ENCODE data around the gene NOD2.

Gene NOD2

GRCh38 chr16:50662306-50662940, 31.0 kb upstream of the NOD2 start:
- Histone ChIP-seq H3K36me3 (ENCODE audit: control insufficient read depth, insufficient read depth, low read length) (no peaks in the 10 kb centered on the region), H3K27me3 (ENCODE audit: control insufficient read depth, insufficient read depth, low read length) (no peaks in the 10 kb centered on the region), H3K9me3 (ENCODE audit: control insufficient read depth, low read length) (no peaks in the 10 kb centered on the region), H3K4me3 (ENCODE audit: low read length) (no peak overlapping the region), H3K9ac (ENCODE audit: low read length) (no peak overlapping the region), H3K4me1 (ENCODE audit: control insufficient read depth, insufficient read depth, low read length) (peaks cover 9% of the 10 kb centered on the region)

- Histone ChIP-seq H3K4me1 (ENCODE audit: control insufficient read depth, insufficient read depth, low read length) (peaks cover 12% of the 10 kb centered on the region), H3K9me3 (ENCODE audit: control insufficient read depth, low read length) (no peaks in the 10 kb centered on the region), H3K36me3 (ENCODE audit: control insufficient read depth, insufficient read depth, low read length) (no peaks in the 10 kb centered on the region), H3K27me3 (ENCODE audit: control insufficient read depth, insufficient read depth, low read length) (no peaks in the 10 kb centered on the region), H3K9ac (ENCODE audit: low read length) (no peak overlapping the region), H3K4me3 (ENCODE audit: low read length) (no peak overlapping the region)
Observed at GRCh38 chr16:50664270-50664669, 29.1 kb upstream of the NOD2 start.

- Histone ChIP-seq H3K9me3 (ENCODE audit: control insufficient read depth, low read length) (no peaks in the 10 kb centered on the region), H3K9ac (ENCODE audit: low read length) (peak overlapping the region; percentile 60), H3K36me3 (ENCODE audit: control insufficient read depth, insufficient read depth, low read length) (no peaks in the 10 kb centered on the region), H3K4me1 (ENCODE audit: control insufficient read depth, insufficient read depth, low read length) (peaks cover 12% of the 10 kb centered on the region), H3K27me3 (ENCODE audit: control insufficient read depth, insufficient read depth, low read length) (no peaks in the 10 kb centered on the region), H3K4me3 (ENCODE audit: low read length) (peak overlapping the region; percentile 51)
Observed at GRCh38 chr16:50665128-50665878, 28.1 kb upstream of the NOD2 start.

GRCh38 chr16:50666658-50667496, 26.5 kb upstream of the NOD2 start:
- H3K9ac ChIP-seq (ENCODE audit: low read length), result no peak overlapping the region
- H3K27me3 ChIP-seq (ENCODE audit: control insufficient read depth, insufficient read depth, low read length), result no peaks in the 10 kb centered on the region
- H3K4me1 ChIP-seq (ENCODE audit: control insufficient read depth, insufficient read depth, low read length), result peaks cover 12% of the 10 kb centered on the region
- H3K36me3 ChIP-seq (ENCODE audit: control insufficient read depth, insufficient read depth, low read length), result no peaks in the 10 kb centered on the region
- peaks cover 2% of the 10 kb centered on the region for H3K9me3 ChIP-seq (ENCODE audit: control insufficient read depth, low read length)
- no peak overlapping the region for H3K4me3 ChIP-seq (ENCODE audit: low read length)

- H3K4me1 ChIP-seq (ENCODE audit: control insufficient read depth, insufficient read depth, low read length), result peaks cover 12% of the 10 kb centered on the region
- no peak overlapping the region for H3K9ac ChIP-seq (ENCODE audit: low read length)
- peaks cover 5% of the 10 kb centered on the region for H3K9me3 ChIP-seq (ENCODE audit: control insufficient read depth, low read length)
- H3K27me3 ChIP-seq (ENCODE audit: control insufficient read depth, insufficient read depth, low read length), result no peaks in the 10 kb centered on the region
- no peak overlapping the region for H3K4me3 ChIP-seq (ENCODE audit: low read length)
- H3K36me3 ChIP-seq (ENCODE audit: control insufficient read depth, insufficient read depth, low read length), result no peaks in the 10 kb centered on the region
Observed at GRCh38 chr16:50667497-50668367, 25.7 kb upstream of the NOD2 start.

- Histone ChIP-seq H3K4me3 (ENCODE audit: low read length) (no peak overlapping the region), H3K36me3 (ENCODE audit: control insufficient read depth, insufficient read depth, low read length) (no peaks in the 10 kb centered on the region), H3K9me3 (ENCODE audit: control insufficient read depth, low read length) (peaks cover 5% of the 10 kb centered on the region), H3K4me1 (ENCODE audit: control insufficient read depth, insufficient read depth, low read length) (peaks cover 12% of the 10 kb centered on the region), H3K27me3 (ENCODE audit: control insufficient read depth, insufficient read depth, low read length) (no peaks in the 10 kb centered on the region), H3K9ac (ENCODE audit: low read length) (no peak overlapping the region)
Observed at GRCh38 chr16:50668368-50669008, 24.9 kb upstream of the NOD2 start.

- Histone ChIP-seq H3K9ac (ENCODE audit: low read length) (no peak overlapping the region), H3K27me3 (ENCODE audit: control insufficient read depth, insufficient read depth, low read length) (no peaks in the 10 kb centered on the region), H3K4me3 (ENCODE audit: low read length) (no peak overlapping the region), H3K9me3 (ENCODE audit: control insufficient read depth, low read length) (peaks cover 5% of the 10 kb centered on the region), H3K4me1 (ENCODE audit: control insufficient read depth, insufficient read depth, low read length) (peaks cover 12% of the 10 kb centered on the region), H3K36me3 (ENCODE audit: control insufficient read depth, insufficient read depth, low read length) (no peaks in the 10 kb centered on the region)
Observed at GRCh38 chr16:50669741-50670140, 23.7 kb upstream of the NOD2 start.

- Histone ChIP-seq H3K9me3 (ENCODE audit: control insufficient read depth, low read length) (peaks cover 5% of the 10 kb centered on the region), H3K36me3 (ENCODE audit: control insufficient read depth, insufficient read depth, low read length) (no peaks in the 10 kb centered on the region), H3K4me1 (ENCODE audit: control insufficient read depth, insufficient read depth, low read length) (peaks cover 7% of the 10 kb centered on the region), H3K9ac (ENCODE audit: low read length) (no peak overlapping the region), H3K27me3 (ENCODE audit: control insufficient read depth, insufficient read depth, low read length) (no peaks in the 10 kb centered on the region), H3K4me3 (ENCODE audit: low read length) (no peak overlapping the region)
Observed at GRCh38 chr16:50670476-50670875, 22.9 kb upstream of the NOD2 start.

GRCh38 chr16:50671644-50672260, 21.7 kb upstream of the NOD2 start:
- Histone ChIP-seq H3K9me3 (ENCODE audit: control insufficient read depth, low read length) (peaks cover 5% of the 10 kb centered on the region), H3K4me1 (ENCODE audit: control insufficient read depth, insufficient read depth, low read length) (peaks cover 7% of the 10 kb centered on the region)

GRCh38 chr16:50673496-50674275, 19.7 kb upstream of the NOD2 start:
- H3K36me3 ChIP-seq (ENCODE audit: control insufficient read depth, insufficient read depth, low read length), result no peaks in the 10 kb centered on the region
- peaks cover 5% of the 10 kb centered on the region for H3K9me3 ChIP-seq (ENCODE audit: control insufficient read depth, low read length)
- no peaks in the 10 kb centered on the region for H3K27me3 ChIP-seq (ENCODE audit: control insufficient read depth, insufficient read depth, low read length)
- no peaks in the 10 kb centered on the region for H3K4me1 ChIP-seq (ENCODE audit: control insufficient read depth, insufficient read depth, low read length)
- H3K4me3 ChIP-seq (ENCODE audit: low read length), result no peak overlapping the region
- H3K9ac ChIP-seq (ENCODE audit: low read length), result no peak overlapping the region

More at GRCh38 chr16:50671644-50672260, 21.7 kb upstream of the NOD2 start:
- Histone ChIP-seq H3K4me3 (ENCODE audit: low read length) (no peak overlapping the region), H3K9ac (ENCODE audit: low read length) (no peak overlapping the region), H3K36me3 (ENCODE audit: control insufficient read depth, insufficient read depth, low read length) (no peaks in the 10 kb centered on the region), H3K27me3 (ENCODE audit: control insufficient read depth, insufficient read depth, low read length) (no peaks in the 10 kb centered on the region)
